ENCODE results near the gene AGBL1. TPM values are rescaled to one million over a fixed set of nuclear protein-coding genes. Genes with fewer than 3 reads are reported as not detected.

AGBL1 gene
- total RNA-seq, 2 donors from 2014 or later: not detected

DNA sequence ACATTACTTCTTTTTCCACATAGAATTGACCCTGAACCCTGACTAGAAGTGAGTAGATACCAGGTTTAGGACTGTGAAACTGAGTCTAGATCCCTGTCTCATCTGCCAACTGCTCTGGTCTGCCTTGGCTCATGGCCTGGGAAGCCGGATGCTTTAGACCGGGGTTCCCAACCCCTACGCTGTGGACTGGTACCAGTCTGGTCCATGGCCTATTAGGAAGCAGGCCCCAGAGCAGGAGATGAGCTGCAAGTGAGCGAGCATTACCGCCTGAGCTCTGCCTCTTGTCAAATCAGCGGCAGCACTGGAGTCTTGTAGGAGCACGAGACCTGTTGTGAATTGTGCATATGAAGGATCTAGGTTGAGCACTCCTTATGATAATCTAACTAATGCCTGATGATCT, 734.2 kb downstream of the AGBL1 start:
- TF ChIP-seq, protein P1, sequence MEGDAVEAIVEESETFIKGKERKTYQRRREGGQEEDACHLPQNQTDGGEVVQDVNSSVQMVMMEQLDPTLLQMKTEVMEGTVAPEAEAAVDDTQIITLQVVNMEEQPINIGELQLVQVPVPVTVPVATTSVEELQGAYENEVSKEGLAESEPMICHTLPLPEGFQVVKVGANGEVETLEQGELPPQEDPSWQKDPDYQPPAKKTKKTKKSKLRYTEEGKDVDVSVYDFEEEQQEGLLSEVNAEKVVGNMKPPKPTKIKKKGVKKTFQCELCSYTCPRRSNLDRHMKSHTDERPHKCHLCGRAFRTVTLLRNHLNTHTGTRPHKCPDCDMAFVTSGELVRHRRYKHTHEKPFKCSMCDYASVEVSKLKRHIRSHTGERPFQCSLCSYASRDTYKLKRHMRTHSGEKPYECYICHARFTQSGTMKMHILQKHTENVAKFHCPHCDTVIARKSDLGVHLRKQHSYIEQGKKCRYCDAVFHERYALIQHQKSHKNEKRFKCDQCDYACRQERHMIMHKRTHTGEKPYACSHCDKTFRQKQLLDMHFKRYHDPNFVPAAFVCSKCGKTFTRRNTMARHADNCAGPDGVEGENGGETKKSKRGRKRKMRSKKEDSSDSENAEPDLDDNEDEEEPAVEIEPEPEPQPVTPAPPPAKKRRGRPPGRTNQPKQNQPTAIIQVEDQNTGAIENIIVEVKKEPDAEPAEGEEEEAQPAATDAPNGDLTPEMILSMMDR (IDR thresholded peaks at IDR 0.05): no peak
- TF ChIP-seq POLR2A (IDR thresholded peaks at IDR 0.05): no peak
- ATAC-seq (no peak), DNase-seq (no peak)
- WGBS, 2 donors: 85 to 98% methylated on average over 7 of the region's 7 CpGs
- no peaks in the 10 kb centered on the region for H3K36me3 ChIP-seq (replicated peaks in 1 of 2; ENCODE audit: insufficient read depth in 1 of 2, low read depth in 2 of 2)
- no peaks in the 10 kb centered on the region for H3K27me3 ChIP-seq
- no peaks in the 10 kb centered on the region for H3K9me3 ChIP-seq
- intact Hi-C loops (cut with DNase I): no loop called here
- no peaks in the 10 kb centered on the region for H3K4me1 ChIP-seq
- H3K27ac ChIP-seq: no peak overlapping the region
- no peak overlapping the region for H3K4me3 ChIP-seq

DNA sequence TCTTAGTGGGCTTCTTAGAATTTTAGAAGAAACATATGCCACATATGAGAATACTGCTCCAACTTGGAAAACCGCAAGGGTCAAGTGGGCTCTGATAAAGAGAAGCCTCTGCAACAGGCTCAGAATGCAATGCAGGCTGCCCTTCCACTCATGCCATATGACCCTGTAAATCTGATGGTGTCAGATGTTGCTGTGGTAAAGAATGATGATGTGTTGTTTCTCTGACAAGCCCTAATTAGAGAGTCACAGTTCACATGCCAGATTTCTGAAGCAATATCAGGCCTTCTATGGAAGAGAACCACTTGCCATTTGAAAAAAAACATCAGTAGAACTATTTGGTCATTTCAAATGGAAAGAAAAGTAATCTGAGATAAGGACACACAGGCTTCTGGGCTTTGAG, 749.6 kb downstream of the AGBL1 start:
- WGBS, 2 donors: 73 to 80% methylated on average over 1 of the region's 1 CpG

DNA sequence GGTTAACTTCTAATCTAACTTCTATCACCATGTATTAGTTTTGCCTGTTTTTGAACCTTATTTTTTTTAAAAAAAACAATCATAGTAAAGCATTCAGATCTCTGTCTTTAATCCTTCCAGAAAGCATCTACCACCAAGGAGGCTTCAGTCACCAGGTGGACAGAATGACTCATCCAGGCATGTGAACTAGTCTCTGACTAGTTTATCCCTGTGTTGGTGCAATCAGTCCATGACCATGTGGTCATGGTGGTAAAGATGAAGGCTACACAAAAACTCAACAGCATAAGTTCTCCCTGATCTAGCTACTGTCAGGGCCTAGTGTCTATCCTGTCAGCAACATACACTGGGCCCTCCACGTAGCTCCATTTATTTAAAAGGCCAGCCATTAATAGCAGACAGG, 750.6 kb downstream of the AGBL1 start:
- Histone ChIP-seq H3K27me3 (no peaks in the 10 kb centered on the region), H3K4me1 (no peaks in the 10 kb centered on the region), H3K4me3 (no peak overlapping the region), H3K36me3 (replicated peaks in 1 of 2; ENCODE audit: insufficient read depth in 1 of 2, low read depth in 2 of 2) (no peaks in the 10 kb centered on the region), H3K27ac (no peak overlapping the region), H3K9me3 (no peaks in the 10 kb centered on the region)
- ATAC-seq (no peak), DNase-seq (no peak)
- intact Hi-C loops (cut with DNase I): no loop called here
- 83 to 90% methylated on average over 1 of the region's 1 CpG for WGBS, 2 donors
- TF ChIP-seq POLR2A (IDR thresholded peaks at IDR 0.05): no peak
- TF ChIP-seq, protein P1 (IDR thresholded peaks at IDR 0.05): no peak

More for the DNA sequence above, 749.6 kb downstream of the AGBL1 start:
- DNase-seq (no peak), ATAC-seq (no peak)
- Histone ChIP-seq H3K4me3 (no peak overlapping the region), H3K27me3 (no peaks in the 10 kb centered on the region), H3K36me3 (replicated peaks in 1 of 2; ENCODE audit: insufficient read depth in 1 of 2, low read depth in 2 of 2) (no peaks in the 10 kb centered on the region), H3K27ac (no peak overlapping the region), H3K9me3 (no peaks in the 10 kb centered on the region), H3K4me1 (no peaks in the 10 kb centered on the region)
- no peak for TF ChIP-seq POLR2A (IDR thresholded peaks at IDR 0.05)
- TF ChIP-seq, protein P1 (IDR thresholded peaks at IDR 0.05): no peak
- intact Hi-C loops (cut with DNase I): no loop called here

DNA sequence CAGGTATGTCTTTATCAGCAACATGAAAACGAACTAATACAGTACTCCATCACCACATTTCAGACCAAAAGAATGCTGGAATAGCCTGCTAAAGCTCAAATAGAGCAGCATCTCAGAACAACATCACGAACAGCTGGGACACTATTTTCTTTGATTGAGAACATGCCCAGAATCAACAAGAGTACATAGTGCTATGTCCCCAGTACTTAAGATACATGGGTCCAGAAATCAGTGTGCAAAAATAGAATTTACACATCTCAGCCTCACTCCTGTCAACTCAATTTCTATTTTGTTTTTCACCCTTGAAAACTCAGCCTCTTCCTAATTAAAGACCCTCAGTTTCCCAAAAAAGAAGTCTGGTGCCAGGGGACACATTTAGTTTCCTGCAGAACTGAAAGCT, 753.9 kb downstream of the AGBL1 start:
- TF ChIP-seq POLR2A (IDR thresholded peaks at IDR 0.05): no peak
- TF ChIP-seq, protein P1 (IDR thresholded peaks at IDR 0.05): no peak
- no peak overlapping the region for H3K4me3 ChIP-seq
- ATAC-seq (no peak), DNase-seq (no peak)
- H3K27me3 ChIP-seq: no peaks in the 10 kb centered on the region
- no peaks in the 10 kb centered on the region for H3K9me3 ChIP-seq
- WGBS, 2 donors: 31 to 32% methylated on average over 2 of the region's 2 CpGs
- no peak overlapping the region for H3K27ac ChIP-seq
- no peaks in the 10 kb centered on the region for H3K36me3 ChIP-seq (replicated peaks in 1 of 2; ENCODE audit: insufficient read depth in 1 of 2, low read depth in 2 of 2)
- H3K4me1 ChIP-seq: no peaks in the 10 kb centered on the region
- intact Hi-C loops (cut with DNase I): no loop called here

DNA sequence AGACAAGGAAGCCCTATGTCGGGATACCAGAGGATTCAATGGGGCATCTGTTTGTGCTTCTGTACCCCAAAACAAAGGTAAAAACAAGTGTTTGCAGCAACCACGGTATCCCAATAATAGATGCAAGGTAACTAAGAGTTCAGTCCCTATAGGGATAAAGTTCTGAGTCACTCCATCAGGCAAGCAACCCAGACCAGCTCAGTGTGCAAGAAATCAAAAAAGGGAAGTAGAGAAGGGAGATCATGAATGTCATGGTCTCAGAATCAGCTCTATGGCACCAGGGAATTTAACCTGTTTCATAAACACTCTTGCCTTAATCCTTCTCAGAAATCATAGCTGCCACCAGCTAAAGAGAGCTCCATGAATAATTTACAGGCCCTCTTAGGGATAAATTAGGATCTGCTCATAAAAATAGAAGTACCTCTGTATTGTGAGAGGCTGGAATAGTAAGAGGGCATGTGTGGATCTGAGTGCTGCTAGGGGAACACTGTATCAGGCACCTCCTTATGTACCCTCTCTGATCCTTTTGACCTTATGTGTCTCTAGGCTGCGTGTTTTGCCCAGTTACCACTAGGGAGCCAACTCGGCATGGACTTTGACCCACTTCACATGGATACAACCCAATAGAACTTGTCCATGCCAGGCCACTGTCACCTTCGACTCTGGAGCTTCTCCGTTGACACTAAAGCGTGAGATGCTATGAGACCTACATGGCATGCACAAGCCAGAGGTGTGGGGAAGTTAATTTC, 754.6 kb downstream of the AGBL1 start:
- no peaks in the 10 kb centered on the region for H3K4me1 ChIP-seq
- TF ChIP-seq, protein P1 (IDR thresholded peaks at IDR 0.05): no peak
- TF ChIP-seq POLR2A (IDR thresholded peaks at IDR 0.05): no peak
- H3K9me3 ChIP-seq: no peaks in the 10 kb centered on the region

More for the DNA sequence above, 754.6 kb downstream of the AGBL1 start:
- Histone ChIP-seq H3K27me3 (no peaks in the 10 kb centered on the region), H3K4me3 (no peak overlapping the region), H3K36me3 (replicated peaks in 1 of 2; ENCODE audit: insufficient read depth in 1 of 2, low read depth in 2 of 2) (no peaks in the 10 kb centered on the region), H3K27ac (no peak overlapping the region)
- 55 to 60% methylated on average over 7 of the region's 7 CpGs for WGBS, 2 donors
- intact Hi-C loops (cut with DNase I): no loop called here
- DNase-seq: no peak
- ATAC-seq: no peak
